HG02588 (cell line): Measurements from ENCODE around the gene FOXN3.
"Not testable (repeated sequence)": the region's sequence is repeated elsewhere in the genome, so short reads cannot be mapped to it uniquely, and the experiment has no call there.

Experiments
- ATAC-seq: cut with Tn5 transposase; IDR thresholded peaks from one replicate; pipeline ENCODE4 v1.9.1; 2021; ENCODE audit warnings: mild to moderate bottlenecking, moderate library complexity; ENCODE audit not compliant: unreplicated experiment

FOXN3 gene

DNA sequence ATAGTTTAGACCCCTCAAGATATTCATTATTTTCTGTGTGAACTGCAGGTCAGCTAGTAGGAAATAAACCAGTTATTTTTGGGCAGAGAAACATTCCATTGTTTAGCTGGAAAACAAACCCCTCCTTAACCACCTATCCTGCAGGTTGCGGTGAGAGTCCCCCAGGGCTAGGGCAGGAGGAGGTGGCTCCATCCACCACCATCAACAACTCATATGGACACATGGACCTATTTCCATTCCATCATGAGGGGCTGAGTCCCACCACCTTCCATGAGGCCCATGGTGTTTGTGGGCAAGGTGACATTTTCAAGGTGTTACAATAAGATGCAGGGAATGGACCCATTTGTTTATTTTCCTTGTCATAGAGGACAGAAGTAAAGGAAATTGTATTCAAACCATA is 160.1 kb downstream of the FOXN3 start:
- ATAC-seq, result no peak

DNA sequence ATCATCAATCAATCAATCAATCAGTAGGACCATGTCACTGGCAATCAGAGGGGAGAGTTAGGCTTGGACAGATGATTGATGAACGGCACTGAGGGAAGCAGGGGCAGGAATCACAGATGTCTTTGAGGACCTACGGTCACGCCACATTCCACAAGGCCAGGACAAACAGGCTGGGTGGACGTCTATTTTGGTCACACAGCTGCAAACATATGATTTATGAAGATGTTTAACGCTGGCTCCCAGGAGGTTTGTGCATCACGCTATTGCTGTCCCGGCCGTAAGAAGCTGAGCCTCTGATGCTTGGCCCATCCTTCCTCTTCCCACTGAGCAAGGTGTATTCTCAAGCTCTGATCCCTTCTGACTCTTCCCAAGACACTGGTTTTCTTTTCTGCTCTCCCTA is 160.8 kb downstream of the FOXN3 start:
- ATAC-seq, result no peak

DNA sequence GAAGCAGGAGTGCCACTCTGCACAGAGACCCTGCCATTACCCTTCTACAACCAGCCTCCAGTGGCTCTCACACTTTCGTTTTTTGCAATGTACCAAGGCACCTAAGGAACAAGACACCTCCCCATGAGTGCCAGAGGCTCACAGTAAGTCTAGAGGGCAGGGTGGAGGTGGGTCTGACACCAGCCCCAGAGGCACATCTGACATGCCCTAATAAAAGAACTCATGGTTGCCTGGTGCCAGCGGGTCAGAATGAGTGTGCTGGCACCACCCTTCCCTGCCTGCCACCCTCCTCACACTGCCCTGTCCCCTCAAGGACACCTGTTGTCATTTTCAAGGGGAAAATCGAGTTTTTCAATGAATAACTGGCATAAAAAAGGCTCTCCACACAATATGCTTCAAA is 161.2 kb downstream of the FOXN3 start:
- no peak for ATAC-seq

DNA sequence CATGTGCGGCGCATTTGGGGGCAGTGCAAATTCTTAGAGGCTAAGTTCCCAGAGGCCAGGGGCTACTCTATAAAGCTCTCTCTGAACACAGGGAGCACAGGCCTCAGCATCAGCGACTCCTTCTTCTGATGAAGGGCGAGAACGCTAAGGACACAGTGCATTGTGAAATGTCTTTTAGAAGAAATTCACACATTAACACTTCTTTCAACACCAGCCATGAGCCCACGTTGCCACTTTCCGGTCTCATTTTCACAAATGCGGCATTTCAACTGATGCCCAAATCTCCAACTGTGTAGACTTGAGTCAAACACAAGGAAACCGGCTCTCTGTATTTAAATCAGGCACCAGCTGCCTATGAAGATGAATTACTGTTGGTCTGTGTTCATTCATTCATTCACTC is 162.0 kb downstream of the FOXN3 start:
- ATAC-seq, result no peak

DNA sequence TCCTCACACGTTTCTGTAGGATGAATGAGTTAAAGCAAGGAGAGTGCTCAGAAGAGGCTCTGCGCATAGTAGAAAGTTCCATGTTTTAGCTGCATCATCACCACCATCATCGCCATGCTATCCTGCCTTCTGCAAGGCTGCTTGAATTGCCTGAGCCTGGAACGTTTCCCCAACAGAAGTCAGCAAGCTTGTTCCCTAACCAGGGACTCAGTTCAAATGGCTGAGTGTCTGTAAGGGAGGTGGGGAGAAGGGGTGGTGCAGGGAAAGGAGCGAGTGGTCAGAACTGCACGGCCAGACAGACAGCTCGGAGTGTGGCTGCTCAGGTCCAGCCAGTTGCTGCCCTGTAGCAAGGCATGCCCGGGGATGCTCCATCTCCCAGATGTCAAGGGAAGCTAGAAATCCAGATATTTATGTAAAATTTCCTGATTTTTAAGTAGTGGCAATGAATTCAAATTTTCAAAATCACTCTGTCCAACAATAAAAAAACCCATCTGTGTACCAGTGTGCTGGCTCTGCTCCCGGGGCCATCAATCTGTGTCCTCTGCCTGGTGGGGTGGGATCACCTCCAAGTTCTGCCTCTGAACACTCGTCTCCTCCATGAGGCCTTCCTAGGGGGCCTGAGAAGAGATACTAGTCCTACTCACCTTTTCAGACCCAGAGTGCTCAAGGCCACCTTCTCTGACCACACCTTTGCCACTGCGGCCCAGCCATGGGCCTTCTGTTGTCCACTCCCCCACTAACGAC is 162.7 kb downstream of the FOXN3 start:
- ATAC-seq, result no peak

GRCh38 chr14:89252887-89253532 is 164.0 kb downstream of the FOXN3 start:
- no peak for ATAC-seq

GRCh38 chr14:89251061-89251460 is 166.0 kb downstream of the FOXN3 start:
- no peak for ATAC-seq

GRCh38 chr14:89250655-89250975 is 166.4 kb downstream of the FOXN3 start:
- ATAC-seq, result not testable (repeated sequence)

DNA sequence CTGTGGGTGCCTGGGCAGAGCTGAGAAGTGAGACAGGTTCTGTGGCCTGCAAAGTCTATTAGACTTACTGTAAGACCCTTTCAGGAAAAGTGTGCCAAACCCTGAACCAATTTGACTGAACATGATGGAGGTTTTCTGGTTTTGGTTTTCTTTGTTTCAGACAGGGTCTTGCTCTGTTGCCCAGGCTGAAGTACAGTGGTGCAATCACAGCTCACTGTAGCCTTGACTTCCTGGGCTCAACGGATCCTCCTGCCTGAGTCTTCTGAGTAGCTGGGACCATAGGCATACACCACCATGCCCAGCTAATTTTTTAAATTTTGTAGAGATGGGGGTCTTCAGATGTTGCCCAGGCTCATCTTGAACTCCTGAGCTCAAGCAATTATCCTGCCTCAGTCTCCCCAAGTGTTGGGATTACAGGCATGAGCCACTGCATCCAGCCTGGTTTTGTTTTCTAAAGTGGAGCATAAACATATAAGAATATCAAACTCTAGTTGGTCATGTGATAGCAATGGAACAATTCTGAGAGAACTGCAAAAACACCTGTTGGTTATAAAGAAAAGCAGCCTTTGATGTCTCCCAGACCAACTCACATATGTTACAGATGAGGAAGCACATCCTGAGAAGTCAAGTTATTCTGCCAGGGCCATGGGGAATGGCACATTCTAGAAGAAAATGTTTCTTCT is 166.9 kb downstream of the FOXN3 start:
- no peak for ATAC-seq

DNA sequence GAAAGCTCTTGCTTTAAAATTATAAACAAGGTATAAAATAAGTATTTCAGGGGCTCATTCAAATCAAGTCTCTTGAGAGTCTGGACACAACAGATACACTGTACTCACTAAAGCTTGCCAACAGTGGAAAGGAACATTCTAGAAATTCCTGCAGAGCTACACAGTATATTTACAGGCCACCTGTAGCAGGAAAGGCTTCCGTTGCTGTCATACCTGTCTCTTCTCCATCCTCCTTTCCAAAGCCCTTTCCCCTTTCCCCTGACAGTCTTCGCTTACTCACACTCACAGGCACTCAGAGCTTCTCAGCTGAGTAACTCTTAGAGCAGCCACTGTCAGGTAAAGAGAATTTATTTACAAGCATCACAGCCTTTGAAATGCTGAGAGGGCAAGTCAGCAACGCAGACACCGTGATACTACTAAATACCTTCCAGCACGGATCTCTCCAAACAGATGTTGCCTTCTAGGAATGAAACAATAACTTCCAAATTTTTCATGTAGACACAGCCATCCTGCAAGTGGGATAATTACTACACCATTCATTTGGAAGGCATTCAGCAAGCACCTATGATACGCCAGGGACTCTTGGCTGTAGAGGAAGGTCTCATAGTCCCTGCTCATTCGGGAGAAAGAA is 167.9 kb downstream of the FOXN3 start:
- ATAC-seq, result no peak

DNA sequence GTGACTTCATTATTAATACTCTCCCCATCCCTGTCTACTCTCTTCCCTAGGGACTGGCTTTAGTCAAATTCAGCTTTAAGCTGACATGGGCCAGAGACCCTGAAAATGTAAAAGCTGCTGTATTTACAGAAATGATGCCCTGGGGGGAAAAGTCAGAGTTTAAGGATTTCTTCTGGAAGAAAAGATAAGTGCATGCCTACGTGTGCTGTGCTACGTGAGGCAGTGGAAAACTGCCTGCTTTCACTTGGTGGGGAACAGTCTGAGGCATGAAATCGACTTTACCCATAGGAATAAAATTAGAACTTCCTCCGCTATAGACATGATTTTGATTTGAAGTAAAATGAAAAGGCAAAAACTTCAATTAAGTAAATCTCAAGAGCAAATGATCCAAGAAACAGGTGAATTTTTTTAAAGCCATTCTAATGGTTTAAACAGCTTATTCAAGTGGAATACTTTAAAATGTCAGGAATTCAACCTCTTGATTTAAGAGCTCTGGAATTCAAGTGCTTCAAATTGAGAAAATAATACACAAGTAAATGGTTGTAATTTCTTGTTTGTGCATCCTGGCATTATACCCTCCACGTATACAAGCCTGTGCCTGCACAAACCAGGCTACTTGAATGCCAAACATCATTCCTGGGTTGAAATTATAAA is 168.5 kb downstream of the FOXN3 start:
- ATAC-seq, result no peak

DNA sequence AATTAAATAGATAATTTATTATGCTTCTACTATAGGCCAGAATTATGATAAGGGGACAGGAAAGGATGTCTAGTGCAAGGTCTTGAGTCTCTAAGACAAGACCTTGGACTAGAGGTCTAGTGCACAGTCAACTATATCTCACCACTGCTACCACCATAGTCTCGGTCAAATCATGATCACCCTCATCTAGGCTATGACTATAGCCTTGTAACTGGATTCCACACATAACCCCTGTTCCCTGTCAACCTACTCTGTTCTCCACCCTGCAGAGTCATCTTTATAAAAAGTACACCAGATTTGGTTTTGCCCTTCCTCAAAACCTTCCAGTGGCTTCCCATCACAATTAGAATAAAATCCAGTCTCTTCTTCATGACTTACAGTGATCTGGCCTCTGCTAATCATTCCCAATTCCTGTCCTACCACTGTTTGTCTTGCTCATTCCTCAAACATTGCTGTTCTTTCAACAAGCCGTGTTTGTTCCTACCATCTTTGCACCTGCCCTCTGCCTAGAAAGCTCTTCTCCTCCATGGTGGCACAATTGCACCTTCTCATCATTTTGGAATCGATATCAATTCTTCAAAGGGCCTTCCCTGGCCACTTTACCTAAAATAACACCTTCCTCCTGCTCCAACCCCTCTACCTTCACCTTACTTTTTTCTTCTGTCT is 169.4 kb downstream of the FOXN3 start:
- no peak for ATAC-seq

GRCh38 chr14:89246290-89246689 is 170.7 kb downstream of the FOXN3 start:
- ATAC-seq, result no peak

GRCh38 chr14:89245802-89246201 is 171.2 kb downstream of the FOXN3 start:
- ATAC-seq, result no peak

DNA sequence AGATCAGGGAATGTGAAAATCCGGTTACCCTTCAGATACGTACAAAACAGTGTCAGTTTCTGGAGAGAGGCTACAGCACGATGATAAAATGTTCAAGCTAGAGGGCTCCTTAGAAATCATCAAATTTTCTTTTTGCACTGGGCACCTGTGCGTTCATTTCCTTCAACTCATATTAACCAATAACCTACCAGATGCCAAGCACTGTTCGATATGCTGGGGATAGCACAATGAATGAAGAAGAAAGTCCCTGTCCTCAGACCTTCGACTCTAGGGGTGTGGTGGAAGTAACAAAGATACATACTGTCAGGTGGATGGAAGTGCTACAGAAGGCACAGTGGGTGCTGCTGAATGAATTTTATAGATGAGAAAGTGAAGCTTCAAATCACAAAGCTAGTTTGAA is 172.3 kb downstream of the FOXN3 start:
- no peak for ATAC-seq

DNA sequence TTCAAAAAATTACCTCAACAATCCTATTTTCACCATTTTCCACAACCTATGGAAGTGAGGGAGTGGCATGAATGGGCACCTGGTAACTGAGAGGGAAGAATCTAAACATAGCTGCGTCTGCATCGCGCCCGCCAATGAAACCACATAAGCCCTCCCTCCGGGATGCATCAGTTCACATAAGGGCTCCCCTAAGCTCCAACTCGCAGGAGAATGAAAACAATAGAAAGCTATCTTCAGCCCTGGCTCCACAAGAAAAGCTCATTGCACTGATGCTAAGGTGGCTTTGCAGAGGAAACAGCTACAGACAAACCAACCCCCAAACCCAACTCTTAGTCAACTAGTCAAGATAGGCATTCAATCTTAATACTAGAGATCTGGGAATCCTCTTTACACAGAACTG is 173.3 kb downstream of the FOXN3 start:
- no peak for ATAC-seq

DNA sequence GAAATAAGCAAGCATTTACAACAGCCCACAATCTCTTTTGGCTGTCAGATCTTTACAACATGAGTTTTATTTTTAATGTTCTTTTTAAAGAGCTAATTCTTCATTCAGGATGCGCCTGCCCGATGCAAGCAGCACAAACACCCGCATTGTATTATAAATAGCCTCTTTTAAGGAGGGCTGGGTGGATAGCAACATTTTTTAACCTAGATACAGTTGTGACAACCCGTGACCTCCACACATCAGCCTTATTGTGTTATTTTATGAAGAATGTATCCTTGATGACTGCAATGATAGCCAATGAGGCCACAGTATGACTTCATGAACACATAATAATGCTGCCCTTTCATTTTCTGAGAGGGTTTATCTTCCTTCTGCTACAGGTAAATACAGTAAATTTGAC is 173.7 kb downstream of the FOXN3 start:
- no peak for ATAC-seq

- no peak for ATAC-seq
Observed at GRCh38 chr14:89242652-89243279, 174.3 kb downstream of the FOXN3 start.

- ATAC-seq, result no peak
Observed at GRCh38 chr14:89241934-89242651, 174.9 kb downstream of the FOXN3 start.

DNA sequence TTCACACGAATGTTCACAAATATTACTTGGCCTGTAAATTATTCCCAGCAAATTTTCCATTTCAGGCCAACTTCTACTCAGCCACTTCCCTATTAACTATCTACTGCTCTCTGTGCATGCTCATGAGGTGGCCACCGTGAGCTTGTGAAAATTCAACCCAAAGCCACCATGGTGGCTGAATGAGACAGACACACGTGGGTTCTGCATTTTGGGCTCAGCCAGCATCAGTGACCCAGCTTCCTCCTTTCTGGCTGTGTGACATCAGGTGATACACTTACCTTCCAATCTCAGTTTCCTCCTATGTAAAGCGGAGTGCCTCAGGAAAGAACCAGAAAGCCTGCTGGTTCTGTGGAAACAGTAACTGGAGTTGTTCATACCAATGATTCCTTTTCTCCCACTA is 175.8 kb downstream of the FOXN3 start:
- ATAC-seq, result no peak
